Stimulated activated CD8-positive, alpha-beta memory T cell treated with anti-CD3 and anti-CD28 coated beads, Interleukin-7, amount 100 ng/mL, for 4 hours (primary cell): ENCODE data around the gene CSTF2.
"Not testable (repeated sequence)": the region's sequence is repeated elsewhere in the genome, so short reads cannot be mapped to it uniquely, and the experiment has no call there.

Experiments used
- DNase-seq, 2 donors: peaks; one replicate each; pipeline ENCODE4 v3.0.0-alpha.2; 2020; ENCODE audit warnings: low read depth in 2 of 2

CSTF2 gene

GRCh38 chrX:100819837-100820666 is at the start of gene CSTF2:
Gene CSTF2, plus strand, starts transcription at chrX:100820391. Its CDS starts 26 bp downstream, at chrX:100820417.
- DNase-seq: peak; percentile 58 to 73

GRCh38 chrX:100796371-100796770 is 23.8 kb upstream of the CSTF2 start:
- not testable (repeated sequence) for DNase-seq

- DNase-seq: no peak
Measured at GRCh38 chrX:100797359-100797758, 22.8 kb upstream of the CSTF2 start.

GRCh38 chrX:100798484-100799214 is 21.5 kb upstream of the CSTF2 start:
- no peak for DNase-seq

GRCh38 chrX:100802843-100803242 is 17.3 kb upstream of the CSTF2 start:
- DNase-seq: no peak

GRCh38 chrX:100804780-100805179 is 15.4 kb upstream of the CSTF2 start:
- DNase-seq: no peak

- not testable (repeated sequence) for DNase-seq
Measured at GRCh38 chrX:100808265-100808664, 11.9 kb upstream of the CSTF2 start.

GRCh38 chrX:100812216-100813158 is 7.7 kb upstream of the CSTF2 start:
- no peak for DNase-seq

GRCh38 chrX:100817340-100817739 is 2.9 kb upstream of the CSTF2 start:
- DNase-seq: no peak

GRCh38 chrX:100819534-100819836 is 706 bp upstream of the CSTF2 start:
- no peak for DNase-seq

- no peak for DNase-seq
Measured at GRCh38 chrX:100829730-100830129, 9.5 kb downstream of the CSTF2 start.

- no peak for DNase-seq
Measured at GRCh38 chrX:100830143-100830542, 10.0 kb downstream of the CSTF2 start.

- DNase-seq: no peak
Measured at GRCh38 chrX:100830547-100830946, 10.4 kb downstream of the CSTF2 start.

GRCh38 chrX:100831219-100831946 is 11.2 kb downstream of the CSTF2 start:
- DNase-seq: no peak

- no peak for DNase-seq
Measured at GRCh38 chrX:100850317-100850716, 30.1 kb downstream of the CSTF2 start.

GRCh38 chrX:100852810-100853209 is 32.6 kb downstream of the CSTF2 start:
- no peak for DNase-seq

GRCh38 chrX:100863326-100863864 is 43.2 kb downstream of the CSTF2 start:
- no peak for DNase-seq

GRCh38 chrX:100864657-100865391 is 44.6 kb downstream of the CSTF2 start:
- DNase-seq: no peak

- no peak for DNase-seq
Measured at GRCh38 chrX:100868273-100868672, 48.1 kb downstream of the CSTF2 start.

GRCh38 chrX:100870527-100870926 is 50.3 kb downstream of the CSTF2 start:
- DNase-seq: no peak
